ENCODE data around the gene COCH.

The COCH gene

GRCh38 chr14:30874120-30874998, at the start of gene COCH:
Gene COCH, plus strand, starts transcription at chr14:30874559. Its CDS starts 380 bp downstream, at chr14:30874939.
- no peak for DNase-seq (ENCODE audit: low read depth)

- DNase-seq (ENCODE audit: low read depth) = no peak
Measured at GRCh38 chr14:30826070-30826469, 48.3 kb upstream of the COCH start.

- no peak for DNase-seq (ENCODE audit: low read depth)
Measured at GRCh38 chr14:30829853-30830252, 44.5 kb upstream of the COCH start.

- no peak for DNase-seq (ENCODE audit: low read depth)
Measured at GRCh38 chr14:30834353-30834752, 40.0 kb upstream of the COCH start.

- DNase-seq (ENCODE audit: low read depth) = no peak
Measured at GRCh38 chr14:30838351-30838750, 36.0 kb upstream of the COCH start.

- DNase-seq (ENCODE audit: low read depth) = no peak
Measured at GRCh38 chr14:30840086-30840779, 34.1 kb upstream of the COCH start.

- DNase-seq (ENCODE audit: low read depth) = no peak
Measured at GRCh38 chr14:30842431-30842830, 31.9 kb upstream of the COCH start.

- DNase-seq (ENCODE audit: low read depth) = no peak
Measured at GRCh38 chr14:30848449-30849240, 25.7 kb upstream of the COCH start.

GRCh38 chr14:30849354-30849753, 25.0 kb upstream of the COCH start:
- DNase-seq (ENCODE audit: low read depth) = no peak

GRCh38 chr14:30849983-30850382, 24.4 kb upstream of the COCH start:
- no peak for DNase-seq (ENCODE audit: low read depth)

GRCh38 chr14:30853946-30854345, 20.4 kb upstream of the COCH start:
- no peak for DNase-seq (ENCODE audit: low read depth)

- DNase-seq (ENCODE audit: low read depth) = no peak
Measured at GRCh38 chr14:30854492-30854891, 19.9 kb upstream of the COCH start.

- no peak for DNase-seq (ENCODE audit: low read depth)
Measured at GRCh38 chr14:30855345-30856037, 18.9 kb upstream of the COCH start.

- DNase-seq (ENCODE audit: low read depth) = no peak
Measured at GRCh38 chr14:30861200-30861599, 13.2 kb upstream of the COCH start.

GRCh38 chr14:30864934-30865333, 9.4 kb upstream of the COCH start:
- no peak for DNase-seq (ENCODE audit: low read depth)

- no peak for DNase-seq (ENCODE audit: low read depth)
Measured at GRCh38 chr14:30868736-30869135, 5.6 kb upstream of the COCH start.

- no peak for DNase-seq (ENCODE audit: low read depth)
Measured at GRCh38 chr14:30869551-30870155, 4.7 kb upstream of the COCH start.

- no peak for DNase-seq (ENCODE audit: low read depth)
Measured at GRCh38 chr14:30872602-30873001, 1.8 kb upstream of the COCH start.

- DNase-seq (ENCODE audit: low read depth) = no peak
Measured at GRCh38 chr14:30873308-30874119, 845 bp upstream of the COCH start.

- no peak for DNase-seq (ENCODE audit: low read depth)
Measured at GRCh38 chr14:30874999-30875787, 834 bp downstream of the COCH start.

All from stromal cell of bone marrow (primary cell).